Measurements from ENCODE around the gene FAM169A.

The FAM169A gene

GRCh38 chr5:74894351-74894750, 28.2 kb upstream of the FAM169A start:
- TF ChIP-seq FOXM1 (IDR thresholded peaks at IDR 0.05; ENCODE audit: borderline replicate concordance, low read depth), result no peak
- TF ChIP-seq YY1 (IDR thresholded peaks at IDR 0.05; ENCODE audit: low read depth), result no peak
- no peak for TF ChIP-seq CREB1 (IDR thresholded peaks at IDR 0.05; ENCODE audit: low read depth)
- TF ChIP-seq RAD21 (IDR thresholded peaks at IDR 0.05; ENCODE audit: low read depth), result no peak
- no peak for TF ChIP-seq TAF1 (IDR thresholded peaks at IDR 0.05; ENCODE audit: low read depth)
- TF ChIP-seq TEAD4 (IDR thresholded peaks at IDR 0.05), result no peak
- TF ChIP-seq TCF12 (IDR thresholded peaks at IDR 0.05; ENCODE audit: low read depth), result no peak
- TF ChIP-seq MAX (IDR thresholded peaks at IDR 0.05), result no peak
- TF ChIP-seq USF1 (IDR thresholded peaks at IDR 0.05), result no peak
- TF ChIP-seq ZBTB7A (IDR thresholded peaks at IDR 0.05; ENCODE audit: low read depth), result no peak
- TF ChIP-seq NFIC (IDR thresholded peaks at IDR 0.05), result no peak
- TF ChIP-seq EGR1 (IDR thresholded peaks at IDR 0.05), result no peak
- no peak for TF ChIP-seq EP300 (IDR thresholded peaks at IDR 0.05; ENCODE audit: borderline replicate concordance)
- no peak for TF ChIP-seq CEBPB (IDR thresholded peaks at IDR 0.05)
- TF ChIP-seq REST (IDR thresholded peaks at IDR 0.05; ENCODE audit: low read depth), result no peak

- TF ChIP-seq RAD21 (IDR thresholded peaks at IDR 0.05; ENCODE audit: low read depth) (no peak), FOXM1 (IDR thresholded peaks at IDR 0.05; ENCODE audit: borderline replicate concordance, low read depth) (no peak), USF1 (IDR thresholded peaks at IDR 0.05) (no peak), CEBPB (IDR thresholded peaks at IDR 0.05) (no peak), MAX (IDR thresholded peaks at IDR 0.05) (no peak), TEAD4 (IDR thresholded peaks at IDR 0.05) (no peak), EP300 (IDR thresholded peaks at IDR 0.05; ENCODE audit: borderline replicate concordance) (no peak), TCF12 (IDR thresholded peaks at IDR 0.05; ENCODE audit: low read depth) (no peak), EGR1 (IDR thresholded peaks at IDR 0.05) (no peak), NFIC (IDR thresholded peaks at IDR 0.05) (no peak), ZBTB7A (IDR thresholded peaks at IDR 0.05; ENCODE audit: low read depth) (no peak), CREB1 (IDR thresholded peaks at IDR 0.05; ENCODE audit: low read depth) (no peak), TAF1 (IDR thresholded peaks at IDR 0.05; ENCODE audit: low read depth) (no peak), YY1 (IDR thresholded peaks at IDR 0.05; ENCODE audit: low read depth) (no peak)
These were observed 26.7 kb upstream of the FAM169A start for GRCh38 chr5:74892921-74893320.

- TF ChIP-seq EGR1 (IDR thresholded peaks at IDR 0.05) (no peak), TAF1 (IDR thresholded peaks at IDR 0.05; ENCODE audit: low read depth) (no peak), MAX (IDR thresholded peaks at IDR 0.05) (no peak), FOXM1 (IDR thresholded peaks at IDR 0.05; ENCODE audit: borderline replicate concordance, low read depth) (no peak)
These were observed 23.4 kb upstream of the FAM169A start for GRCh38 chr5:74889523-74890105.

- TF ChIP-seq REST (IDR thresholded peaks at IDR 0.05; ENCODE audit: low read depth), result no peak
- no peak for TF ChIP-seq EP300 (IDR thresholded peaks at IDR 0.05; ENCODE audit: borderline replicate concordance)
- no peak for TF ChIP-seq TCF12 (IDR thresholded peaks at IDR 0.05; ENCODE audit: low read depth)
- TF ChIP-seq EGR1 (IDR thresholded peaks at IDR 0.05), result no peak
- TF ChIP-seq ZBTB7A (IDR thresholded peaks at IDR 0.05; ENCODE audit: low read depth), result no peak
- no peak for TF ChIP-seq CEBPB (IDR thresholded peaks at IDR 0.05)
- TF ChIP-seq NFIC (IDR thresholded peaks at IDR 0.05), result no peak
- TF ChIP-seq CREB1 (IDR thresholded peaks at IDR 0.05; ENCODE audit: low read depth), result no peak
- TF ChIP-seq TAF1 (IDR thresholded peaks at IDR 0.05; ENCODE audit: low read depth), result no peak
- no peak for TF ChIP-seq RAD21 (IDR thresholded peaks at IDR 0.05; ENCODE audit: low read depth)
- no peak for TF ChIP-seq FOXM1 (IDR thresholded peaks at IDR 0.05; ENCODE audit: borderline replicate concordance, low read depth)
- TF ChIP-seq TEAD4 (IDR thresholded peaks at IDR 0.05), result no peak
- TF ChIP-seq YY1 (IDR thresholded peaks at IDR 0.05; ENCODE audit: low read depth), result no peak
- no peak for TF ChIP-seq MAX (IDR thresholded peaks at IDR 0.05)
- TF ChIP-seq USF1 (IDR thresholded peaks at IDR 0.05), result no peak
These were observed 21.9 kb upstream of the FAM169A start for GRCh38 chr5:74888117-74888516.

GRCh38 chr5:74885170-74885569, 19.0 kb upstream of the FAM169A start:
- TF ChIP-seq REST (IDR thresholded peaks at IDR 0.05; ENCODE audit: low read depth) (no peak), ZBTB7A (IDR thresholded peaks at IDR 0.05; ENCODE audit: low read depth) (no peak), RAD21 (IDR thresholded peaks at IDR 0.05; ENCODE audit: low read depth) (no peak), TEAD4 (IDR thresholded peaks at IDR 0.05) (peak; percentile 82), USF1 (IDR thresholded peaks at IDR 0.05) (no peak), TCF12 (IDR thresholded peaks at IDR 0.05; ENCODE audit: low read depth) (peak; percentile 83), TAF1 (IDR thresholded peaks at IDR 0.05; ENCODE audit: low read depth) (no peak), EP300 (IDR thresholded peaks at IDR 0.05; ENCODE audit: borderline replicate concordance) (peak; percentile 76), MAX (IDR thresholded peaks at IDR 0.05) (no peak), FOXM1 (IDR thresholded peaks at IDR 0.05; ENCODE audit: borderline replicate concordance, low read depth) (no peak), NFIC (IDR thresholded peaks at IDR 0.05) (peak; percentile 93), YY1 (IDR thresholded peaks at IDR 0.05; ENCODE audit: low read depth) (no peak), CEBPB (IDR thresholded peaks at IDR 0.05) (no peak), CREB1 (IDR thresholded peaks at IDR 0.05; ENCODE audit: low read depth) (no peak), EGR1 (IDR thresholded peaks at IDR 0.05) (no peak)
